RPMI8226 (cell line): ENCODE results near the gene MIDN.
"Not testable (repeated sequence)": the region's sequence is repeated elsewhere in the genome, so short reads cannot be mapped to it uniquely, and the experiment has no call there.

Experiments used
- DNase-seq: peaks from one replicate; pipeline ENCODE4 v3.0.0-alpha.2; 2015

The MIDN gene

GRCh38 chr19:1246265-1247087, 1.9 kb upstream of the MIDN start:
- not testable (repeated sequence) for DNase-seq

GRCh38 chr19:1247748-1248138, 640 bp upstream of the MIDN start:
- no peak for DNase-seq

- peak; percentile 80 for DNase-seq
These were observed 459 bp downstream of the MIDN start for GRCh38 chr19:1248786-1249297.

- DNase-seq = peak; percentile 96
These were observed 1.1 kb downstream of the MIDN start for GRCh38 chr19:1249298-1249989.

- DNase-seq = no peak
These were observed 1.6 kb downstream of the MIDN start for GRCh38 chr19:1249990-1250436.

- no peak for DNase-seq
These were observed 2.3 kb downstream of the MIDN start for GRCh38 chr19:1250437-1251260.

GRCh38 chr19:1251330-1252220, 3.2 kb downstream of the MIDN start:
- DNase-seq = no peak

GRCh38 chr19:1252221-1252820, 3.9 kb downstream of the MIDN start:
- no peak for DNase-seq

- DNase-seq = no peak
These were observed 4.6 kb downstream of the MIDN start for GRCh38 chr19:1252821-1253513.

- DNase-seq = no peak
These were observed 5.2 kb downstream of the MIDN start for GRCh38 chr19:1253514-1254080.

GRCh38 chr19:1254081-1254527, 5.7 kb downstream of the MIDN start:
- no peak for DNase-seq

- DNase-seq = no peak
These were observed 6.3 kb downstream of the MIDN start for GRCh38 chr19:1254530-1255185.

GRCh38 chr19:1255186-1256161, 7.1 kb downstream of the MIDN start:
- DNase-seq = no peak

- DNase-seq = no peak
These were observed 8.5 kb downstream of the MIDN start for GRCh38 chr19:1256646-1257474.

- DNase-seq = no peak
These were observed 9.2 kb downstream of the MIDN start for GRCh38 chr19:1257475-1258162.

- no peak for DNase-seq
These were observed 9.7 kb downstream of the MIDN start for GRCh38 chr19:1258163-1258492.

- DNase-seq = no peak
These were observed 10.4 kb downstream of the MIDN start for GRCh38 chr19:1258707-1259205.
